Activated CD4-positive, alpha-beta memory T cell treated with anti-CD3 and anti-CD28 coated beads for 36 hours (primary cell): Measurements from ENCODE around the gene OGFRL1. TPM values are rescaled to one million over a fixed set of nuclear protein-coding genes. Genes with fewer than 3 reads are reported as not detected.

Source experiments
- CTCF ChIA-PET: fragments of 350-600 bp; sonication (Branson Sonifier 250); formaldehyde crosslinking; loops from one replicate; lab custom pipeline; 2021; ENCODE audit warnings: antibody characterized with exemption, inconsistent platforms; lab: Charles Lee
- POLR2A ChIA-PET: fragments of 350-600 bp; sonication (Branson Sonifier 250); formaldehyde crosslinking; loops from one replicate; lab custom pipeline; 2021; ENCODE audit warnings: antibody characterized with exemption; lab: Charles Lee
- DNase-seq: peaks from one replicate; pipeline ENCODE4 v3.0.0-alpha.2; 2020
- H3K27ac Mint-ChIP-seq: one replicate; pipeline ENCODE4 v1.8.0; 2021; ENCODE audit warnings: mixed read lengths
- H3K27me3 Mint-ChIP-seq: one replicate; pipeline ENCODE4 v1.8.0; 2021; ENCODE audit warnings: mixed read lengths
- H3K36me3 Mint-ChIP-seq: one replicate; pipeline ENCODE4 v1.8.0; 2021; ENCODE audit warnings: mixed read lengths
- H3K4me1 Mint-ChIP-seq: one replicate; pipeline ENCODE4 v1.8.0; 2021; ENCODE audit warnings: low read depth, mixed read lengths
- H3K4me3 Mint-ChIP-seq: one replicate; pipeline ENCODE4 v1.8.0; 2021; ENCODE audit warnings: mild to moderate bottlenecking, mixed read lengths
- H3K9me3 Mint-ChIP-seq: one replicate; pipeline ENCODE4 v1.8.0; 2021; ENCODE audit warnings: mixed read lengths
- intact Hi-C: fragments of 100-400 bp; cut with micrococcal nuclease; formaldehyde crosslinking; loops from one replicate; pipeline ENCODE4 v1.15.1; 2023
- total RNA-seq, 2 experiments: library from RNA; stranded (reverse); gene quantifications; one replicate each; pipeline ENCODE4 v1.2.3, GENCODE V29; 2021

Gene OGFRL1
- total RNA-seq, 2 experiments from 2014 or later, result 3.8 to 4.3 TPM

GRCh38 chr6:71342772-71343171 lies 54.2 kb downstream of the OGFRL1 start:
- no peak for DNase-seq
- Mint-ChIP-seq H3K4me3 (no peak overlapping the region), H3K27me3 (peaks cover 6% of the 10 kb centered on the region), H3K36me3 (no peaks in the 10 kb centered on the region), H3K9me3 (no peaks in the 10 kb centered on the region), H3K4me1 (no peaks in the 10 kb centered on the region), H3K27ac (no peak overlapping the region)
- CTCF ChIA-PET, result no interaction called here
- intact Hi-C loops, result no loop called here
- POLR2A ChIA-PET, result no interaction called here

- Mint-ChIP-seq H3K27ac (no peak overlapping the region), H3K27me3 (peaks cover 6% of the 10 kb centered on the region), H3K9me3 (no peaks in the 10 kb centered on the region), H3K36me3 (no peaks in the 10 kb centered on the region), H3K4me3 (no peak overlapping the region), H3K4me1 (peaks cover 4% of the 10 kb centered on the region)
- ChIA-PET CTCF (interaction anchor here (0.7 kb wide), 1 partner anchor 155 kb away, joined by 3 read pairs; no protein-coding TSS in a partner anchor), POLR2A (no interaction called here)
- intact Hi-C loops, result loop anchor here (5.0 kb wide), 1 partner anchor 58 kb away; the partner anchor contains the start of gene OGFRL1
- DNase-seq, result no peak
Measured at GRCh38 chr6:71345476-71346333, 57.1 kb downstream of the OGFRL1 start.

- intact Hi-C loops, result loop anchor here (5.0 kb wide), 1 partner anchor 59 kb away; the partner anchor contains the start of gene OGFRL1
- CTCF ChIA-PET, result no interaction called here
Measured at GRCh38 chr6:71346334-71346694, 57.7 kb downstream of the OGFRL1 start.

GRCh38 chr6:71347119-71347518 lies 58.5 kb downstream of the OGFRL1 start:
- no peak for DNase-seq
- Mint-ChIP-seq H3K27ac (no peak overlapping the region), H3K9me3 (no peaks in the 10 kb centered on the region), H3K4me3 (no peak overlapping the region), H3K36me3 (no peaks in the 10 kb centered on the region), H3K4me1 (peaks cover 4% of the 10 kb centered on the region), H3K27me3 (peaks cover 6% of the 10 kb centered on the region)
- intact Hi-C loops, result loop anchor here (5.0 kb wide), 1 partner anchor 60 kb away; the partner anchor contains the start of gene OGFRL1
- ChIA-PET POLR2A (no interaction called here), CTCF (no interaction called here)

More at GRCh38 chr6:71346334-71346694, 57.7 kb downstream of the OGFRL1 start:
- H3K4me3 Mint-ChIP-seq, result no peak overlapping the region
- H3K36me3 Mint-ChIP-seq, result no peaks in the 10 kb centered on the region
- POLR2A ChIA-PET, result no interaction called here
- peaks cover 6% of the 10 kb centered on the region for H3K27me3 Mint-ChIP-seq
- H3K4me1 Mint-ChIP-seq, result peaks cover 4% of the 10 kb centered on the region
- no peak for DNase-seq
- no peak overlapping the region for H3K27ac Mint-ChIP-seq
- H3K9me3 Mint-ChIP-seq, result no peaks in the 10 kb centered on the region

GRCh38 chr6:71349395-71349794 lies 60.8 kb downstream of the OGFRL1 start:
- Mint-ChIP-seq H3K27me3 (peaks cover 4% of the 10 kb centered on the region), H3K4me3 (no peak overlapping the region), H3K9me3 (no peaks in the 10 kb centered on the region), H3K4me1 (peaks cover 4% of the 10 kb centered on the region), H3K36me3 (no peaks in the 10 kb centered on the region), H3K27ac (no peak overlapping the region)
- DNase-seq, result no peak
- CTCF ChIA-PET, result interaction anchor here (1.8 kb wide), 1 partner anchor 62 kb away, joined by 6 read pairs; no protein-coding TSS in a partner anchor
- intact Hi-C loops, result loop anchor here (1.0 to 5.0 kb wide), 2 partner anchors 62 to 159 kb away; partner anchors contain the start of gene OGFRL1
- POLR2A ChIA-PET, result no interaction called here

GRCh38 chr6:71349976-71350615 lies 61.5 kb downstream of the OGFRL1 start:
- Mint-ChIP-seq H3K36me3 (no peaks in the 10 kb centered on the region), H3K4me3 (no peak overlapping the region), H3K4me1 (peaks cover 4% of the 10 kb centered on the region), H3K9me3 (no peaks in the 10 kb centered on the region), H3K27me3 (peaks cover 1% of the 10 kb centered on the region), H3K27ac (no peak overlapping the region)
- ChIA-PET POLR2A (no interaction called here), CTCF (interaction anchor here (1.2 to 2.6 kb wide), 4 partner anchors 11 to 160 kb away, joined by 3 to 25 read pairs (median 6); no protein-coding TSS in a partner anchor)
- intact Hi-C loops, result loop anchor here (1.0 to 5.0 kb wide), 2 partner anchors 63 to 160 kb away; partner anchors contain the start of gene OGFRL1
- DNase-seq, result no peak

- CTCF ChIA-PET, result interaction anchor here (1.2 to 2.6 kb wide), 4 partner anchors 10 to 161 kb away, joined by 3 to 25 read pairs (median 6); no protein-coding TSS in a partner anchor
- H3K36me3 Mint-ChIP-seq, result no peaks in the 10 kb centered on the region
- peaks cover 1% of the 10 kb centered on the region for H3K27me3 Mint-ChIP-seq
Measured at GRCh38 chr6:71351190-71351589, 62.6 kb downstream of the OGFRL1 start.

More at GRCh38 chr6:71351190-71351589, 62.6 kb downstream of the OGFRL1 start:
- Mint-ChIP-seq H3K27ac (no peak overlapping the region), H3K4me3 (no peak overlapping the region), H3K4me1 (peaks cover 4% of the 10 kb centered on the region), H3K9me3 (no peaks in the 10 kb centered on the region)
- intact Hi-C loops, result no loop called here
- POLR2A ChIA-PET, result no interaction called here
- no peak for DNase-seq
